GM23338 (cell line): ENCODE measurements around the gene KRT1. TPM values are rescaled to one million over a fixed set of nuclear protein-coding genes. Genes with fewer than 3 reads are reported as not detected.

Experiments used
- ATAC-seq: fragments of 200-7000 bp; cut with Tn5 transposase; 3 replicates; pipeline ENCODE4 v1.9.1; 2020
- DNase-seq: peaks from one replicate; pipeline ENCODE4 v3.0.0-alpha.2; 2015; ENCODE audit warnings: low spot score
- H2AFZ ChIP-seq: fragments of 200-600 bp; sonication (generic); 2 replicates; pipeline ENCODE4 v1.8.0; 2016; ENCODE audit warnings: antibody characterized with exemption, mild to moderate bottlenecking, moderate library complexity
- H3F3A ChIP-seq: fragments of 200-600 bp; sonication (generic); replicated peaks from 2 replicates; pipeline ENCODE4 v1.8.0; 2017; ENCODE audit warnings: antibody characterized with exemption, mixed run types, low read depth
- H3K27ac ChIP-seq: fragments of 200-600 bp; sonication (generic); 2 replicates; pipeline ENCODE4 v1.6.1; 2016; ENCODE audit warnings: low read depth
- H3K27me3 ChIP-seq: fragments of 200-600 bp; sonication (generic); 2 replicates; pipeline ENCODE4 v1.8.0; 2016; ENCODE audit warnings: mild to moderate bottlenecking, mixed run types, moderate library complexity; ENCODE audit not compliant: insufficient read depth
- H3K36me3 ChIP-seq: fragments of 200-600 bp; sonication (generic); 2 replicates; pipeline ENCODE4 v1.8.0; 2016; ENCODE audit warnings: mild to moderate bottlenecking; ENCODE audit not compliant: insufficient read depth
- H3K4me1 ChIP-seq: fragments of 200-600 bp; sonication (generic); 2 replicates; pipeline ENCODE4 v1.8.0; 2016; ENCODE audit warnings: mild to moderate bottlenecking, moderate library complexity; ENCODE audit not compliant: insufficient read depth
- H3K4me2 ChIP-seq: fragments of 200-600 bp; sonication (generic); 2 replicates; pipeline ENCODE4 v1.7.1; 2017; ENCODE audit warnings: mixed run types
- H3K4me3 ChIP-seq: fragments of 200-600 bp; sonication (generic); 2 replicates; pipeline ENCODE4 v1.6.1; 2016; ENCODE audit warnings: mixed run types
- H3K79me2 ChIP-seq: fragments of 200-600 bp; sonication (generic); replicated peaks from 2 replicates; pipeline ENCODE4 v1.8.0; 2017; ENCODE audit warnings: mild to moderate bottlenecking; ENCODE audit not compliant: insufficient read depth
- H3K9me2 ChIP-seq: fragments of 200-600 bp; sonication (generic); 2 replicates; pipeline ENCODE4 v1.8.0; 2017; ENCODE audit not compliant: insufficient read depth
- H4K20me1 ChIP-seq: fragments of 200-600 bp; sonication (generic); replicated peaks from 2 replicates; pipeline ENCODE4 v1.8.0; 2017; ENCODE audit warnings: mild to moderate bottlenecking; ENCODE audit not compliant: insufficient read depth
- H3K27ac Mint-ChIP-seq: 2 replicates; pipeline ENCODE4 v1.8.0; 2020; ENCODE audit warnings: inconsistent platforms, mild to moderate bottlenecking, moderate library complexity, mixed read lengths
- H3K27me3 Mint-ChIP-seq: 3 replicates; pipeline ENCODE4 v1.8.0; 2022; ENCODE audit warnings: low read depth, mild to moderate bottlenecking, moderate library complexity, mixed read lengths, inconsistent platforms; ENCODE audit not compliant: insufficient read depth, poor library complexity
- H3K36me3 Mint-ChIP-seq: 3 replicates; pipeline ENCODE4 v1.8.0; 2021; ENCODE audit warnings: low read depth, mild to moderate bottlenecking, inconsistent platforms, moderate library complexity, mixed read lengths
- H3K4me1 Mint-ChIP-seq: 3 replicates; pipeline ENCODE4 v1.8.0; 2020; ENCODE audit warnings: mild to moderate bottlenecking, inconsistent platforms, mixed read lengths
- H3K4me3 Mint-ChIP-seq: 3 replicates; pipeline ENCODE4 v1.8.0; 2021; ENCODE audit warnings: moderate library complexity, mild to moderate bottlenecking, inconsistent platforms, mixed read lengths
- H3K9me3 Mint-ChIP-seq: 3 replicates; pipeline ENCODE4 v1.8.0; 2020; ENCODE audit warnings: moderate library complexity, mild to moderate bottlenecking, inconsistent platforms, mixed read lengths
- CREB1 ChIP-seq: fragments of 250-450 bp; sonication (Bioruptor Pico); IDR thresholded peaks from 2 replicates; pipeline ENCODE4 v1.5.0; 2020; ENCODE audit warnings: low read depth, mild to moderate bottlenecking, moderate library complexity
- CTCF ChIP-seq, 2 experiments: fragments of 200-600 bp in 1 of 2; sonication (generic) in 1 of 2; conservative IDR thresholded peaks; 2 replicates each; pipeline versions ENCODE4 v1.5.1 to v1.6.1; 2016 to 2017; ENCODE audit warnings: antibody characterized with exemption in 2 of 2, low read depth in 2 of 2, mild to moderate bottlenecking in 2 of 2, moderate library complexity in 1 of 2
- EZH2 ChIP-seq: fragments of 200-600 bp; sonication (generic); IDR thresholded peaks from one replicate; pipeline ENCODE4 v1.8.0; 2017; ENCODE audit warnings: antibody characterized with exemption, mild to moderate bottlenecking, low read depth; ENCODE audit not compliant: unreplicated experiment
- EZH2phosphoT487 ChIP-seq: fragments of 200-600 bp; sonication (generic); IDR thresholded peaks from one replicate; pipeline ENCODE4 v1.8.1; 2018; ENCODE audit warnings: antibody characterized with exemption; ENCODE audit not compliant: unreplicated experiment
- JUNB ChIP-seq: IDR thresholded peaks from one replicate; pipeline ENCODE4 v1.6.1; 2016; ENCODE audit warnings: antibody characterized with exemption; ENCODE audit not compliant: unreplicated experiment
- POLR2AphosphoS5 ChIP-seq: IDR thresholded peaks from 2 replicates; pipeline ENCODE4 v1.6.1; 2016; ENCODE audit warnings: antibody characterized with exemption, low read depth
- REST ChIP-seq: IDR thresholded peaks from one replicate; pipeline ENCODE4 v1.6.1; 2018; ENCODE audit warnings: antibody characterized with exemption; ENCODE audit not compliant: unreplicated experiment
- STAT1 ChIP-seq: IDR thresholded peaks from one replicate; pipeline ENCODE4 v1.6.1; 2016; ENCODE audit warnings: antibody characterized with exemption; ENCODE audit not compliant: unreplicated experiment
- ZNF114 ChIP-seq: fragments of 250-450 bp; sonication (Bioruptor Pico); IDR thresholded peaks from 2 replicates; pipeline ENCODE4 v1.5.0; 2020; ENCODE audit warnings: mild to moderate bottlenecking, moderate library complexity
- polyA plus RNA-seq: library from polyadenylated mRNA; unstranded; fragments of >200 nt; fragmentation: Nextera tagmentation; extraction: Ambion mirVana; gene quantifications from 2 replicates; pipeline ENCODE4 v1.2.1, GENCODE V29; 2016
- total RNA-seq: library from RNA; depleted of rRNA; stranded (reverse); fragments of >200 nt; shearing (Covaris generic); gene quantifications from 2 replicates; pipeline ENCODE4 v1.2.3, GENCODE V29; 2014
- TF ChIP-seq, protein P1 (sequence below): IDR thresholded peaks from 2 replicates; pipeline ENCODE4 v1.6.1; 2016; ENCODE audit warnings: antibody characterized with exemption
- TF ChIP-seq, protein P2 (sequence below): fragments of 250-450 bp; sonication (Bioruptor Pico); IDR thresholded peaks from 2 replicates; pipeline ENCODE4 v1.5.0; 2020; ENCODE audit warnings: mild to moderate bottlenecking, moderate library complexity

Gene KRT1
- total and polyA plus RNA-seq, 2 experiments from 2014 or later: not detected

DNA sequence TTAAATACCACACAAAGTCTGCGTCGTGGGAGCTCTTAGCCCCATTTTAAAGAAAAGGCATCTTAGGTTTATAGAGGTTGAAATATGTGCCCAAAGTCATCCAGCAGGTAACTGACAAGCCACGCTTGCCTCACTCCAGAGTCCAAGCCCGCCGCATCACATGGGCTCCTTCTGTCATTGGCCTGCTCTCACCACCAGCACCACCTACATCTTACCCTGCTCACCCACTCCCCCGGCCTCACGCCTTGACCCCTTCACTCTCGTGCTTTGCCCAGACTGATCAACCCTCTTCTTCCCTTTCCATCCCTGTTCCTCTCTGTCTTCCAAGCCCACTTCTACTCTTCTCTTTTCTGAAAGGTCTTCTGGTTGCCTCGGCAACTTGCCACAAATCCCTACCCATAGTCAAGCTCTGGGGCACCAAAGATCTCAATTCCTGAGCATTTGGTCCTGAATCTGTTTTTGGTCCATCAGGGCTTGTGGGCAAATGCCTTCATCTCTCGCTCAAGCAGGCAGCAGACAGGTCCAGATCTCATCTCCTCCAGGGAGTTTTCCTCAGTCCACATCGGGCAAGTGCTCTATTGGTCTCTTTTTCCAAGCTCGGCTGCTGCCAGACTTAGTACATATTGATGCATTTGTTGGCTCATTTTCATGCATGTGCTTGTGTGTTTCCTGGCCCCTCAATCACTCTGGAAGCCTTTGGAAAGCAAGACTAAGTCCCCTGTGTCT lies 3.5 kb upstream of the KRT1 start:
- H3K4me1 Mint-ChIP-seq: no peaks in the 10 kb centered on the region; the same call in 2 of the 3 replicates
- no peak for ATAC-seq
- no peaks in the 10 kb centered on the region for H3K27me3 ChIP-seq

More for the DNA sequence above, 3.5 kb upstream of the KRT1 start:
- Histone ChIP-seq H2AFZ (no peak overlapping the region), H3K4me1 (no peaks in the 10 kb centered on the region), H3K79me2 (no peaks in the 10 kb centered on the region), H3K36me3 (no peaks in the 10 kb centered on the region), H3K9me2 (peaks cover 9% of the 10 kb centered on the region; the same call in 1 of the 2 replicates), H3F3A (no peaks in the 10 kb centered on the region), H4K20me1 (no peaks in the 10 kb centered on the region), H3K4me3 (no peak overlapping the region), H3K4me2 (no peak overlapping the region), H3K27ac (no peak overlapping the region)
- Mint-ChIP-seq H3K4me3 (no peak overlapping the region), H3K36me3 (no peaks in the 10 kb centered on the region), H3K9me3 (no peaks in the 10 kb centered on the region), H3K27ac (no peak overlapping the region), H3K27me3 (peaks cover 7% of the 10 kb centered on the region)
- TF ChIP-seq ZNF114 (no peak), STAT1 (no peak), EZH2 (no peak), POLR2AphosphoS5 (no peak), JUNB (no peak), CTCF (conservative IDR thresholded peaks at IDR 0.05; ENCODE audit: low read depth in 2 of 2) (no peak), REST (no peak), CREB1 (CRISPR knock-in tag) (no peak), EZH2phosphoT487 (no peak)
- TF ChIP-seq, protein P1, sequence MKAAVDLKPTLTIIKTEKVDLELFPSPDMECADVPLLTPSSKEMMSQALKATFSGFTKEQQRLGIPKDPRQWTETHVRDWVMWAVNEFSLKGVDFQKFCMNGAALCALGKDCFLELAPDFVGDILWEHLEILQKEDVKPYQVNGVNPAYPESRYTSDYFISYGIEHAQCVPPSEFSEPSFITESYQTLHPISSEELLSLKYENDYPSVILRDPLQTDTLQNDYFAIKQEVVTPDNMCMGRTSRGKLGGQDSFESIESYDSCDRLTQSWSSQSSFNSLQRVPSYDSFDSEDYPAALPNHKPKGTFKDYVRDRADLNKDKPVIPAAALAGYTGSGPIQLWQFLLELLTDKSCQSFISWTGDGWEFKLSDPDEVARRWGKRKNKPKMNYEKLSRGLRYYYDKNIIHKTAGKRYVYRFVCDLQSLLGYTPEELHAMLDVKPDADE: no peak
- TF ChIP-seq, protein P2, sequence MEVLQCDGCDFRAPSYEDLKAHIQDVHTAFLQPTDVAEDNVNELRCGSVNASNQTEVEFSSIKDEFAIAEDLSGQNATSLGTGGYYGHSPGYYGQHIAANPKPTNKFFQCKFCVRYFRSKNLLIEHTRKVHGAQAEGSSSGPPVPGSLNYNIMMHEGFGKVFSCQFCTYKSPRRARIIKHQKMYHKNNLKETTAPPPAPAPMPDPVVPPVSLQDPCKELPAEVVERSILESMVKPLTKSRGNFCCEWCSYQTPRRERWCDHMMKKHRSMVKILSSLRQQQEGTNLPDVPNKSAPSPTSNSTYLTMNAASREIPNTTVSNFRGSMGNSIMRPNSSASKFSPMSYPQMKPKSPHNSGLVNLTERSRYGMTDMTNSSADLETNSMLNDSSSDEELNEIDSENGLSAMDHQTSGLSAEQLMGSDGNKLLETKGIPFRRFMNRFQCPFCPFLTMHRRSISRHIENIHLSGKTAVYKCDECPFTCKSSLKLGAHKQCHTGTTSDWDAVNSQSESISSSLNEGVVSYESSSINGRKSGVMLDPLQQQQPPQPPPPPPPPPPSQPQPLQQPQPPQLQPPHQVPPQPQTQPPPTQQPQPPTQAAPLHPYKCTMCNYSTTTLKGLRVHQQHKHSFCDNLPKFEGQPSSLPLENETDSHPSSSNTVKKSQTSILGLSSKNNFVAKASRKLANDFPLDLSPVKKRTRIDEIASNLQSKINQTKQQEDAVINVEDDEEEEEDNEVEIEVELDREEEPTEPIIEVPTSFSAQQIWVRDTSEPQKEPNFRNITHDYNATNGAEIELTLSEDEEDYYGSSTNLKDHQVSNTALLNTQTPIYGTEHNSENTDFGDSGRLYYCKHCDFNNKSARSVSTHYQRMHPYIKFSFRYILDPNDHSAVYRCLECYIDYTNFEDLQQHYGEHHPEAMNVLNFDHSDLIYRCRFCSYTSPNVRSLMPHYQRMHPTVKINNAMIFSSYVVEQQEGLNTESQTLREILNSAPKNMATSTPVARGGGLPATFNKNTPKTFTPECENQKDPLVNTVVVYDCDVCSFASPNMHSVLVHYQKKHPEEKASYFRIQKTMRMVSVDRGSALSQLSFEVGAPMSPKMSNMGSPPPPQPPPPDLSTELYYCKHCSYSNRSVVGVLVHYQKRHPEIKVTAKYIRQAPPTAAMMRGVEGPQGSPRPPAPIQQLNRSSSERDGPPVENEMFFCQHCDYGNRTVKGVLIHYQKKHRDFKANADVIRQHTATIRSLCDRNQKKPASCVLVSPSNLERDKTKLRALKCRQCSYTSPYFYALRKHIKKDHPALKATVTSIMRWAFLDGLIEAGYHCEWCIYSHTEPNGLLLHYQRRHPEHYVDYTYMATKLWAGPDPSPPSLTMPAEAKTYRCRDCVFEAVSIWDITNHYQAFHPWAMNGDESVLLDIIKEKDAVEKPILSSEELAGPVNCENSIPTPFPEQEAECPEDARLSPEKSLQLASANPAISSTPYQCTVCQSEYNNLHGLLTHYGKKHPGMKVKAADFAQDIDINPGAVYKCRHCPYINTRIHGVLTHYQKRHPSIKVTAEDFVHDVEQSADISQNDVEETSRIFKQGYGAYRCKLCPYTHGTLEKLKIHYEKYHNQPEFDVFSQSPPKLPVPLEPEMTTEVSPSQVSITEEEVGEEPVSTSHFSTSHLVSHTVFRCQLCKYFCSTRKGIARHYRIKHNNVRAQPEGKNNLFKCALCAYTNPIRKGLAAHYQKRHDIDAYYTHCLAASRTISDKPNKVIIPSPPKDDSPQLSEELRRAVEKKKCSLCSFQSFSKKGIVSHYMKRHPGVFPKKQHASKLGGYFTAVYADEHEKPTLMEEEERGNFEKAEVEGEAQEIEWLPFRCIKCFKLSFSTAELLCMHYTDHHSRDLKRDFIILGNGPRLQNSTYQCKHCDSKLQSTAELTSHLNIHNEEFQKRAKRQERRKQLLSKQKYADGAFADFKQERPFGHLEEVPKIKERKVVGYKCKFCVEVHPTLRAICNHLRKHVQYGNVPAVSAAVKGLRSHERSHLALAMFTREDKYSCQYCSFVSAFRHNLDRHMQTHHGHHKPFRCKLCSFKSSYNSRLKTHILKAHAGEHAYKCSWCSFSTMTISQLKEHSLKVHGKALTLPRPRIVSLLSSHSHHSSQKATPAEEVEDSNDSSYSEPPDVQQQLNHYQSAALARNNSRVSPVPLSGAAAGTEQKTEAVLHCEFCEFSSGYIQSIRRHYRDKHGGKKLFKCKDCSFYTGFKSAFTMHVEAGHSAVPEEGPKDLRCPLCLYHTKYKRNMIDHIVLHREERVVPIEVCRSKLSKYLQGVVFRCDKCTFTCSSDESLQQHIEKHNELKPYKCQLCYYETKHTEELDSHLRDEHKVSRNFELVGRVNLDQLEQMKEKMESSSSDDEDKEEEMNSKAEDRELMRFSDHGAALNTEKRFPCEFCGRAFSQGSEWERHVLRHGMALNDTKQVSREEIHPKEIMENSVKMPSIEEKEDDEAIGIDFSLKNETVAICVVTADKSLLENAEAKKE (CRISPR knock-in tag): no peak
- DNase-seq: no peak
